Psoas muscle (tissue), 8 donors: ENCODE measurements around the gene FGR. TPM values are rescaled to one million over a fixed set of nuclear protein-coding genes. Genes with fewer than 3 reads are reported as not detected.
"Not testable (repeated sequence)": the region's sequence is repeated elsewhere in the genome, so short reads cannot be mapped to it uniquely, and the experiment has no call there.

Source experiments
- ATAC-seq, 4 donors: fragments of 200-7000 bp; cut with Tn5 transposase; one replicate each; pipeline ENCODE4 v1.9.1; 2020; ENCODE audit warnings: moderate library complexity in 3 of 4, mild to moderate bottlenecking in 2 of 4
- DNase-seq, 2 donors: peaks; one replicate each; pipeline ENCODE4 v3.0.0-alpha.2; 2020
- H3K27ac ChIP-seq: fragments of 200-600 bp; one replicate; pipeline ENCODE4 v1.8.0; 2022
- H3K27me3 ChIP-seq, 3 donors: fragments of 200-600 bp in 1 of 3; one replicate each; pipeline versions ENCODE4 v1.6.1 to v1.8.0; 2013 to 2022; ENCODE audit warnings: low read length in 2 of 3, mild to moderate bottlenecking in 2 of 3, moderate library complexity in 1 of 3; ENCODE audit not compliant: insufficient read depth in 3 of 3
- H3K36me3 ChIP-seq, 2 donors: fragments of 200-600 bp in 1 of 2; one replicate each; pipeline versions ENCODE4 v1.6.1 to v1.8.0; 2013 to 2022; ENCODE audit warnings: low read depth in 1 of 2, mild to moderate bottlenecking in 1 of 2, moderate library complexity in 1 of 2; ENCODE audit not compliant: insufficient read depth in 1 of 2
- H3K4me1 ChIP-seq: fragments of 200-600 bp; one replicate; pipeline ENCODE4 v1.8.0; 2022
- H3K4me3 ChIP-seq: fragments of 200-600 bp; one replicate; pipeline ENCODE4 v1.8.0; 2022; ENCODE audit warnings: mild to moderate bottlenecking
- H3K9me3 ChIP-seq: fragments of 200-600 bp; one replicate; pipeline ENCODE4 v1.8.0; 2022
- CTCF ChIP-seq: fragments of 200-600 bp; IDR thresholded peaks from one replicate; pipeline ENCODE4 v1.8.0; 2022; ENCODE audit warnings: antibody characterized with exemption
- WGBS, 3 donors: extraction: QIAGEN DNeasy Blood & Tissue Kit; methylation state at CpG; one replicate each; pipeline versions ENCODE4 v1.1.6 to v1.1.7; 2013; 5-methylcytosine and 5-hydroxymethylcytosine counted together
- intact Hi-C, 2 donors: fragments of 100-400 bp; cut with DNase I; formaldehyde crosslinking; loops; one replicate each; pipeline versions ENCODE4 v1.11.0 to v1.14.2; 2022
- polyA plus RNA-seq, 3 donors: library from polyadenylated mRNA; stranded (reverse); fragments of 200-250 nt; gene quantifications; one replicate each; pipeline ENCODE4 v1.2.3, GENCODE V29; 2013
- total RNA-seq, 4 donors: library from RNA; stranded (reverse); fragmentation: NEBNext Ultra II Directional in 2 of 4; extraction: Animal tissue kit (Norgen Biotek cat#: 25700) in 2 of 4; gene quantifications; one replicate each; pipeline versions ENCODE4 v1.2.1 to v1.2.4, GENCODE V29; 2021 to 2023
- donor health status: healthy with polysubstance abuse.
- donor health status: DM: no; HTN: no; CAD: no; lungs with moderate emphysema.
- donor health status: Bipolar disorder and iron deficiency.
- donor health status: healthy.
- donor health status: DM: yes; HTN: yes; CAD: no.
- donor health status: DM: no; HTN: no; CAD: no.
- donor health status: DM: no; HTN: no; CAD: no.
- donor health status: DM: yes; HTN: yes; CAD: no.

The FGR gene
- total and polyA plus RNA-seq, 7 donors, result 1.3 to 3.8 (median 2.8) TPM

DNA sequence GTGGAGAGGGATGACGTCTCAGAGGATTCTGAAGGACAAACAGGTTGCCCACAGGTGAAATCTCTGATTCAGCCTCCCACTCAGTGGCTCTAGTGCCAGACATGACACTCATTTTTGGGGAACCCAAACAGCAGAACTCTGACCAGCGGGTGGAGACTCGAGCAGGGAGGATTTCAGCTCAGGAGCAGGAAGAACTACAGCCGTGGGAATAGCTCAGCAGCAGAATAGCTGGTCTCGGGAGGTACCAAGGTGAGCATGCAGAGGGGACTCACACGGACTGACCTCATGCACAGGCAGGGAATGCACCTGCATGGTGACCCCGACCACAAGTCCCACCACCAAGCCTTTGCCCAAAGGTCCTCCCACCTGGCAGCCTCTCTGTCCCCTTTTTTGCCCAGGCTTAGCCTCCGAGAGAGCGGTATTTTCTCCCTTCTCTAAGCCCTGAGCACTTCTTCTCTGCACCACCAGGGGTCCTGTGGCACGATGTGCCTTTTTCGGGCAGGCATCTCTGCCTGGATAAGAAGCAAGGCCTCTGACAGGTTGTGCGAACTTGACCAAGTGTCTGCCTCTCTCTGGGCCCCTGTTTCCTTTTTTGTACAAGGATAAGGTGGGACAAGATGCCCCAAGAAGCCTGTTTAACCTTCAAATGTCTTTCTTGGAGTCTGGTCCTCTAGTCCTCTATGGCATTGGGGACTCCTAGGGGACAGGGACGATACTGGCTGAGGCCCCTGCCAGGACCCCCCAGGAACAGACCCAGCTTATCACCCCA lies 8.8 kb upstream of the FGR start:
- peak; percentile 57 to 71 for DNase-seq
- Histone ChIP-seq H3K4me1 (peaks cover 8% of the 10 kb centered on the region), H3K4me3 (no peak overlapping the region), H3K36me3 (no peaks in the 10 kb centered on the region), H3K9me3 (no peaks in the 10 kb centered on the region), H3K27me3 (no peaks in the 10 kb centered on the region), H3K27ac (no peak overlapping the region)
- 44 to 59% (median 50%) methylated on average over 13 of the region's 13 CpGs for WGBS, 3 donors
- ATAC-seq, result peak; percentile 62 to 80 (median 74)
- peak; percentile 63 for TF ChIP-seq CTCF
- intact Hi-C loops, result no loop called here

GRCh38 chr1:27640514-27640913 lies 5.5 kb upstream of the FGR start:
- intact Hi-C loops, ATAC-seq: not testable (repeated sequence)
- WGBS, 3 donors, result 80 to 89% (median 87%) methylated on average over 9 of the region's 9 CpGs

GRCh38 chr1:27638805-27639204 lies 3.8 kb upstream of the FGR start:
- no peaks in the 10 kb centered on the region for H3K4me1 ChIP-seq
- no peak overlapping the region for H3K27ac ChIP-seq
- no peaks in the 10 kb centered on the region for H3K9me3 ChIP-seq
- no peaks in the 10 kb centered on the region for H3K36me3 ChIP-seq
- DNase-seq (no peak), ATAC-seq (no peak)
- intact Hi-C loops, result no loop called here
- H3K4me3 ChIP-seq, result no peak overlapping the region
- 98% methylated on average over 2 of the region's 2 CpGs for WGBS, 3 donors
- H3K27me3 ChIP-seq, result peaks cover 0 to 7% (median 7%) of the 10 kb centered on the region in 3 donors
- no peak for TF ChIP-seq CTCF

More at GRCh38 chr1:27640514-27640913, 5.5 kb upstream of the FGR start:
- H3K4me3 ChIP-seq, H3K36me3 ChIP-seq, H3K4me1 ChIP-seq, DNase-seq, H3K27ac ChIP-seq, H3K9me3 ChIP-seq, H3K27me3 ChIP-seq: not testable (repeated sequence)

DNA sequence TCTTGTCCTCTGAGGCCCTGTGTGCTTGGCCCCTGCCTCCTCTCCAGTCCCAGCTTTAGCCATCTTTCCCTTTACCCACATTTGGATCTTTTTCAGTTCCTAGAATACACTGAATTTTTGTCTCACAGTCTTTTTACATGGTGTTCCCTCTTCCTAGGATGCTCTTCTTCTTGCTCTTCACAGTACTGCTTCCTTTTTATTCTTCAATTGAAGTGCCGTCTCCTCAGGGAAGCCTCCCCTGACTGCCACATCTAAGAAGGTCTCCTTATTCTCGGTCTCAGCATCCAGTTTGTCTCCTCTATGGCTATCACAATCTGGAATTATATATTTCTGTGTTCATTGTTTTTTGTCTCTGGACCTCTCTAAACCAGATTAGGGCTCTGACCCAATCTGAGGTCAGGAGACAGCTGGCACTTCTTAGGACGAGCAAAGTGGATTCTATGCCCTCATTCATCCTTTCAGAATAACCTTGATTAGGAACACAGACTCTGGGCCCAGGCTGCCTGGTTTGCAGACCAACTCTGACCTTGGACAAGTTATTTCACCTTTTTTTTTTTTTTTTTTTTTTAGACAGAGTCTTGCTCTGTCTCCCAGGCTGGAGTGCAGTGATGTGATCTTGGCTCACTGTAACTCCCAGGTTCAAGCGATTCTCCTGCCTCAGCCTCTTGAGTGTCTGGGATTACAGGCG lies 3.2 kb upstream of the FGR start:
- Histone ChIP-seq H3K4me3 (no peak overlapping the region), H3K4me1 (no peaks in the 10 kb centered on the region), H3K36me3 (no peaks in the 10 kb centered on the region), H3K9me3 (no peaks in the 10 kb centered on the region), H3K27me3 (peaks cover 0 to 13% (median 7%) of the 10 kb centered on the region in 3 donors), H3K27ac (no peak overlapping the region)
- no peak for ATAC-seq
- no peak for TF ChIP-seq CTCF
- WGBS, 3 donors, result 67 to 75% (median 68%) methylated on average over 5 of the region's 5 CpGs
- DNase-seq, result no peak
- intact Hi-C loops, result no loop called here

- H3K27me3 ChIP-seq, result peaks cover 0 to 15% (median 7%) of the 10 kb centered on the region in 3 donors
- no peak overlapping the region for H3K27ac ChIP-seq
- 82 to 86% (median 85%) methylated on average over 11 of the region's 11 CpGs for WGBS, 3 donors
- H3K4me3 ChIP-seq, result no peak overlapping the region
- peaks cover 5% of the 10 kb centered on the region for H3K4me1 ChIP-seq
- intact Hi-C loops, result no loop called here
- TF ChIP-seq CTCF, result no peak
- ATAC-seq (no peak), DNase-seq (peak in 1 of 2 donors; percentile 23)
- no peaks in the 10 kb centered on the region for H3K9me3 ChIP-seq
- H3K36me3 ChIP-seq, result no peaks in the 10 kb centered on the region
These were observed 584 bp upstream of the FGR start for GRCh38 chr1:27635396-27636142.
